ENCODE results near the gene BCL11B.
A peak's percentile ranks its signal among the peaks of the same experiment; 100 is the strongest.

Gene BCL11B

DNA sequence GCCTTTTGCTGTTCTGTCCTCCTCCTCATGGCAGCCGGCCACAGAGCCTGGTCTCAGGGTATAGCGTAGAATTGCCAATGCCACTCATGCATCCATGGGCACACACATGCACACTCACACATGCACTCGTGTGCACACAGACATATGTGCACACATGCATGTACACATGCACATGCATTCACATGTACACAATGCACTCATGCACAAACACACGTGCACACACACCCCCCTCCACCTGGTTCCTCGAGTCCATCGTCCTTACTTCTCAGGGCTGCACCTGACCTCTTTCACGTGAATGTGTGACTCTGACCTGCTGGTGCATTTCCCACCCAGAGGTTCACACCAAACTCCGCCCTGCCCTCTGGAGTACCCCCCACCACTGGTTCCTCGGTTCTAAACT lies 60.6 kb downstream of the BCL11B start:
- peak overlapping the region; percentile 64 for H3K4me3 Mint-ChIP-seq

DNA sequence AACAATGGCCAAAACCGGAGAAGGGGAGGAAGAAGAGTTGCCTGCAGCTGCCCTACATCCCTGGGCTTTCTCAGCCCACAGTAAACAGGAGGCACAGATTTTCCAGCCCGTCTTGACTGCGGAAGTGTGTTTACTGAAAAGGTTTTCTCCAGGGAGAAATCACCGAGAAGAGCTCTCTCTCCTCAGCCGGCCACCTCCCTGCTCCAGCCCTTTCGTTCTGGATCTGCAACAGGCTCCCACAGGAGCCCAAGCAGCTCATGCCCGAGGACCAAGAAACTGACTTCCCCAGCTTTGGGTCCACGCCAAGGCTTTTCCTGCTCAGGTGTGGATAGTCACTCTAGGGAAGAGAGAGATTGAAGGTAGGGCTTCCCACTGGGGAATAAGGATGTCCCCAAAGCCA lies 61.7 kb downstream of the BCL11B start:
- Mint-ChIP-seq H3K4me1 (peaks cover 99% of the 10 kb centered on the region), H3K27ac (ENCODE audit: low read depth) (peak overlapping the region; percentile 94), H3K9me3 (no peaks in the 10 kb centered on the region), H3K36me3 (ENCODE audit: insufficient read depth) (peaks cover 52% of the 10 kb centered on the region), H3K27me3 (no peaks in the 10 kb centered on the region), H3K4me3 (peak overlapping the region; percentile 64)
- ATAC-seq (replicated peaks; ENCODE audit: extremely low read depth, poor library complexity, severe bottlenecking) (no peak), DNase-seq (ENCODE audit: low spot score in 2 of 2) (no peak)

More for the DNA sequence above, 60.6 kb downstream of the BCL11B start:
- ATAC-seq (replicated peaks; ENCODE audit: extremely low read depth, poor library complexity, severe bottlenecking) = no peak
- H3K27ac Mint-ChIP-seq (ENCODE audit: low read depth) = peak overlapping the region; percentile 92
- H3K9me3 Mint-ChIP-seq = no peaks in the 10 kb centered on the region
- H3K36me3 Mint-ChIP-seq (ENCODE audit: insufficient read depth) = peaks cover 47% of the 10 kb centered on the region
- DNase-seq (ENCODE audit: low spot score in 2 of 2) = no peak
- peaks cover 98% of the 10 kb centered on the region for H3K4me1 Mint-ChIP-seq
- no peaks in the 10 kb centered on the region for H3K27me3 Mint-ChIP-seq

DNA sequence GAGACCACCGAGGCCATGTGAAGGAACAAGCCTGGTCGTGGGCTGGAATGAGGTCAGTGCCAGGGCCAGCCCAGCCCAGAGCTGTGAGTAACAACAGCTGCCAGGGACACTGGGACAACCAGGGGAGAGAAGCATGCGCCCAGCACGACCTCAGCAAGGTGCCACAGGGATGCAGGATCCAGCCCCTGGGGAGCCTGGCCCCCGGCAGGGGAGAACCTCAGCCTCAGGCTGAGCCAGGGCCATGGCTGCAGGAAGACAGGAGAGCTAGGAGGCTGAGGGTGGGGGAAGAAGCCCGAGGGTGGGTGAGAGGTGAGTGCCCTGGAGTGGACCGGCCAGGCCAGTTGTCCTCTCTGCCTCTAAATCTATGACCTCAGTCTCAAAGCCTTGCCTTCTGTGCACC lies 62.6 kb downstream of the BCL11B start:
- peak overlapping the region; percentile 94 for H3K27ac Mint-ChIP-seq (ENCODE audit: low read depth)
- no peak for DNase-seq (ENCODE audit: low spot score in 2 of 2)
- no peaks in the 10 kb centered on the region for H3K9me3 Mint-ChIP-seq
- H3K27me3 Mint-ChIP-seq = no peaks in the 10 kb centered on the region
- peaks cover 56% of the 10 kb centered on the region for H3K36me3 Mint-ChIP-seq (ENCODE audit: insufficient read depth)
- peaks cover 100% of the 10 kb centered on the region for H3K4me1 Mint-ChIP-seq
- no peak for ATAC-seq (replicated peaks; ENCODE audit: extremely low read depth, poor library complexity, severe bottlenecking)
- H3K4me3 Mint-ChIP-seq = peak overlapping the region; percentile 64

DNA sequence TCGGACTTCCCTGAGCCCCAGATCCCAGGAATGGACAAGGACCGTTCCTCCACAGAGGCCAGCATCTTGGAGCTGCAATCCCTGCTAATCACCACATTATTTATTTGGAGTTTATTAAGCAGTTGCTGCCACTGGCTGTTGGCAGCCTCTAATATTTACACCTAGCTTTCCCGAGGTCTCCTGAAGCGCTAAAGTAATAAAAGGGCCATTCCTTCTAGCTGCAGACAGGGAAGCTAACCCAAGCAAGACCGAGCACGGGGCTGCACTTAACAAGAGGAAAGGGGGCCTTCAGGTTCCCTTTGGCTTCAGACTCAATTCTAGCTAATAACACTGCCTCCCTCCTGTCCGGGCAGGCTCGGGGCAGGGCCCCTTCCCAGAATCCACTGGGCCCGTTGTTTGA lies 63.7 kb downstream of the BCL11B start:
- Mint-ChIP-seq H3K4me3 (peak overlapping the region; percentile 64), H3K4me1 (peaks cover 100% of the 10 kb centered on the region), H3K9me3 (no peaks in the 10 kb centered on the region), H3K27ac (ENCODE audit: low read depth) (peak overlapping the region; percentile 94), H3K27me3 (no peaks in the 10 kb centered on the region), H3K36me3 (ENCODE audit: insufficient read depth) (peaks cover 54% of the 10 kb centered on the region)
- no peak for ATAC-seq (replicated peaks; ENCODE audit: extremely low read depth, poor library complexity, severe bottlenecking)
- no peak for DNase-seq (ENCODE audit: low spot score in 2 of 2)

GRCh38 chr14:99207456-99207855 lies 64.5 kb downstream of the BCL11B start:
- peak overlapping the region; percentile 64 for H3K4me3 Mint-ChIP-seq
- H3K27ac Mint-ChIP-seq (ENCODE audit: low read depth) = peak overlapping the region; percentile 94
- peaks cover 100% of the 10 kb centered on the region for H3K4me1 Mint-ChIP-seq
- H3K9me3 Mint-ChIP-seq = no peaks in the 10 kb centered on the region
- no peak for ATAC-seq (replicated peaks; ENCODE audit: extremely low read depth, poor library complexity, severe bottlenecking)
- no peak for DNase-seq (ENCODE audit: low spot score in 2 of 2)
- peaks cover 51% of the 10 kb centered on the region for H3K36me3 Mint-ChIP-seq (ENCODE audit: insufficient read depth)
- H3K27me3 Mint-ChIP-seq = no peaks in the 10 kb centered on the region

DNA sequence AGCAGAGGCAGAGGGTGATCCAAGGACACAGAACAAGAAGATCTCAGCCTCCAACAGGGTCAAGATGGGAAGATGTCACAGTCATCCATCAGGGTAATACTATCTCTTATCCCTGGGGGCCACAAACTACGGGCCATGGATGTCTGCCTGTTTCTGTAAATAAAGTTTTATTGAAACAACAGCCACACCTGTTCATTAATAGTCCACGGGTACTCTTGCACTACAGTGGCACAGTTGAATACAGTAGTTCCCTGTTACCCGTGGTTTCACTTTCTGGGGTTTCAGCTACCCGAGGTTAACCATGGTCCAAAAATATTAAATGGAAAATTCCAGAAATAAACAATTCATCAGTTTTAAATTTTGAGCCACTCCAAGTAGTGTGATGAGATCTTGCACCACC lies 65.9 kb downstream of the BCL11B start:
- DNase-seq (ENCODE audit: low spot score in 2 of 2) = no peak

DNA sequence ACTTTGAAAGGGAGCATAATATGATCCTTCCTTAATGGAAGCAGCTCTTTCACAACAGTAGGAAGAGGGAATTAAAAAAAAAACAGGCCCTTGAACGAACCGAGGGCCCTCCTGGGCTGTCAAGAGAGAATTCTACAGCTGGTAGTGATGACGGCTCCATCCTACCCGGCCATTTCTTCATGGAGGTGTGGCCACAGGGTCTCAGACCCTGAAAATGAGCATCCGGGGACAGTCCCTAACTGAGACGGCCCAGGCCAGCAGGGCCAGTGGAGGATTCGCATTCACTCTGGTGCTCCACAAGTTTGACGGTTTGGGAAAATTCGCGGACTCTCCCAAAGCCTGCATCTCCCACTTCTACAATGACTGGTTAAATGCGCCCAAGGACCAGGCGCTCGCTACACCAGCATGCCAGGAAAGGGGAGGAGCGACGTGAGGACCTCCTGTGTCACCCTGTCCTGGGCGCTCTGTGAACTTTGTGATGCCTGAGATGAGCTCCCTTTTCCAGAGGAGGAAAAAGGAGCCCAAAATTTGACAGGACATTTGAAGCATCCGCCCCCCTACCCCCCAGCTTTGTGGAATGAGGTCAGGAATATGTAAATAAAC lies 66.8 kb downstream of the BCL11B start:
- Mint-ChIP-seq H3K9me3 (no peaks in the 10 kb centered on the region), H3K4me1 (peaks cover 98% of the 10 kb centered on the region), H3K27me3 (no peaks in the 10 kb centered on the region), H3K36me3 (ENCODE audit: insufficient read depth) (peaks cover 46% of the 10 kb centered on the region), H3K27ac (ENCODE audit: low read depth) (peak overlapping the region; percentile 94), H3K4me3 (peak overlapping the region; percentile 64)
- ATAC-seq (replicated peaks; ENCODE audit: extremely low read depth, poor library complexity, severe bottlenecking) = no peak
- DNase-seq (ENCODE audit: low spot score in 2 of 2) = no peak

More for the DNA sequence above, 65.9 kb downstream of the BCL11B start:
- Mint-ChIP-seq H3K4me1 (peaks cover 100% of the 10 kb centered on the region), H3K27ac (ENCODE audit: low read depth) (peak overlapping the region; percentile 94), H3K9me3 (no peaks in the 10 kb centered on the region), H3K27me3 (no peaks in the 10 kb centered on the region), H3K4me3 (peak overlapping the region; percentile 64), H3K36me3 (ENCODE audit: insufficient read depth) (peaks cover 46% of the 10 kb centered on the region)
- no peak for ATAC-seq (replicated peaks; ENCODE audit: extremely low read depth, poor library complexity, severe bottlenecking)

DNA sequence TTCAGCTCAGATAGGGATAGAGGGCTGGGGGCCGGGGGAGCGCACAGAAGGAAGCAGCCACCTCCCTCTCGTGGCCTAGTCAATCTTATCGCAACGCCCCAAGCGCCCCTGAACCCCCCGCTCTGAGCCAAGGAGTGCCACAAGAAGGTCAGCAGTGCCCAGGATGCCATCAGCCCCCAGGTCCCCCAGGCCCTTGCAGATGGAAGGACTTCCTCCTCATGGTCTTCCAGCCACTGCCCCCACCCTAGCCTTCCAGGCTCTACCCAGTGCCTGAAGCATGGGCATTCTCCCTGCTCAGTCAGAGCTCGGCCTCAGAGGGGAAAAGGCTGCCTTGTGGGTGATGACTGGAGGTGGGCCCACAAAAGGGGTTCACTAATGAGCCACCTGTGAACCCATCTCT lies 68.2 kb downstream of the BCL11B start:
- ATAC-seq (replicated peaks; ENCODE audit: extremely low read depth, poor library complexity, severe bottlenecking) (no peak), DNase-seq (ENCODE audit: low spot score in 2 of 2) (no peak)
- Mint-ChIP-seq H3K4me1 (peaks cover 98% of the 10 kb centered on the region), H3K27me3 (no peaks in the 10 kb centered on the region), H3K9me3 (no peaks in the 10 kb centered on the region), H3K4me3 (peak overlapping the region; percentile 64), H3K27ac (ENCODE audit: low read depth) (peak overlapping the region; percentile 94), H3K36me3 (ENCODE audit: insufficient read depth) (peaks cover 50% of the 10 kb centered on the region)

- peak overlapping the region; percentile 94 for H3K27ac Mint-ChIP-seq (ENCODE audit: low read depth)
Observed at GRCh38 chr14:99203080-99203479, 68.9 kb downstream of the BCL11B start.

GRCh38 chr14:99202516-99202915 lies 69.5 kb downstream of the BCL11B start:
- ATAC-seq (replicated peaks; ENCODE audit: extremely low read depth, poor library complexity, severe bottlenecking) = no peak
- H3K27me3 Mint-ChIP-seq = no peaks in the 10 kb centered on the region
- DNase-seq (ENCODE audit: low spot score in 2 of 2) = no peak
- H3K27ac Mint-ChIP-seq (ENCODE audit: low read depth) = peak overlapping the region; percentile 94
- peaks cover 95% of the 10 kb centered on the region for H3K4me1 Mint-ChIP-seq
- peak overlapping the region; percentile 66 for H3K4me3 Mint-ChIP-seq
- H3K36me3 Mint-ChIP-seq (ENCODE audit: insufficient read depth) = peaks cover 60% of the 10 kb centered on the region
- H3K9me3 Mint-ChIP-seq = no peaks in the 10 kb centered on the region

More at GRCh38 chr14:99203080-99203479, 68.9 kb downstream of the BCL11B start:
- DNase-seq (ENCODE audit: low spot score in 2 of 2) (no peak), ATAC-seq (replicated peaks; ENCODE audit: extremely low read depth, poor library complexity, severe bottlenecking) (no peak)
- peak overlapping the region; percentile 66 for H3K4me3 Mint-ChIP-seq
- H3K4me1 Mint-ChIP-seq = peaks cover 97% of the 10 kb centered on the region
- H3K36me3 Mint-ChIP-seq (ENCODE audit: insufficient read depth) = peaks cover 57% of the 10 kb centered on the region
- H3K9me3 Mint-ChIP-seq = no peaks in the 10 kb centered on the region
- H3K27me3 Mint-ChIP-seq = no peaks in the 10 kb centered on the region

DNA sequence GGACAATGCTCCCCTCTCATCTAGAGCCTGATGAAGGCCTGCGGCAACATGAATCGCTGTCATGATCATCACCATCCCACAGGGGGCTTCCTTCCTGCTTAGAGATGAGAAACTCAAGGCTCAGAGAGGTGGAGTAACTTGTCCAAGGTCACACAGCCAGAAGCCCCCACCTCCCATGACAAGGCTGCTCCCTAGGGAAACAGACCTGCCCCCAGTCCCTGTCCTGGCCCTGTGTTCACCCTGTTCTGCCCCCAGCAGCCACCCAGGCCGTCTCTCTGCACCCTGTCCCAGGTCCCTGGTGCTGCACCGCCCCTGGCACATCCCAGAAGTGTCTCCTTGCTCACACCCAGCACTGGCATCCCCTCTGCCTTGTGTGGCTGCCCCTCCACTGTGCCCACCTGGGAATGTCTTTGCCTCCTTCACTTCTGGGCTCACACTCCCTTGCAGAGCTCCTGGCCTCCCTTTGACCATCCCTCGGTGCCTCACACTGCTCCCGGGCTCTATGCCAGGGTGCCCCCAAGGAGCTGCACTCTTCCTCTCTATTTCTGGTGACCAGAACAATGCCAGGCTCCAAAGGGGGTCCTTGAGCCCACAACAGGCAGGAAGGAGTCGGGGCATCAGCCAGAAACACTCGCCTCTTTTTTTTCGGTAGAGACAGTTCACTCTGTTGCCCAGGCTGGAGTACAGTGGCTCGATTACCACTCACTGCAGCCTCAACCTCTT lies 70.5 kb downstream of the BCL11B start:
- no peaks in the 10 kb centered on the region for H3K9me3 Mint-ChIP-seq
- H3K4me1 Mint-ChIP-seq = peaks cover 93% of the 10 kb centered on the region
- DNase-seq (ENCODE audit: low spot score in 2 of 2) (no peak), ATAC-seq (replicated peaks; ENCODE audit: extremely low read depth, poor library complexity, severe bottlenecking) (no peak)
- H3K4me3 Mint-ChIP-seq = peak overlapping the region; percentile 66
- no peaks in the 10 kb centered on the region for H3K27me3 Mint-ChIP-seq
- peaks cover 61% of the 10 kb centered on the region for H3K36me3 Mint-ChIP-seq (ENCODE audit: insufficient read depth)
- peak overlapping the region; percentile 94 for H3K27ac Mint-ChIP-seq (ENCODE audit: low read depth)

DNA sequence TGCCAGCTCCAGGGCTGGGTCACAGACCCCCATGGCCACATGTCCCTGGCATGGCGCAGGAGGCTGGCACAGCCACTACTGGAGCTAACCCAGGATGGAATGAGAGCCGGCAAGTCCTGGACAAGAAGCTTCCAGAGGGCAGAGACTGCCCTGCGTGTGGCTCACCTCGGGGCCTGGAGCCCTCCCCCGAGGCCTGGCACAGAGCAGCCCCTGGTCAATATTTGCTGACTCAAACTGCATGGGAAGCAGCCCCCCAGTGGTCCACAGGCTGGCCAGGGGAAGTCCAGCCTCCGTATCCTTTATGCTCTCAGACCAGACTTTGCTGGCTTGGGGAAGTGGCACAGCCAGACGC lies 71.4 kb downstream of the BCL11B start:
- no peak for DNase-seq (ENCODE audit: low spot score in 2 of 2)
- ATAC-seq (replicated peaks; ENCODE audit: extremely low read depth, poor library complexity, severe bottlenecking) = no peak
- peaks cover 92% of the 10 kb centered on the region for H3K4me1 Mint-ChIP-seq
- peak overlapping the region; percentile 66 for H3K4me3 Mint-ChIP-seq
- no peaks in the 10 kb centered on the region for H3K27me3 Mint-ChIP-seq
- H3K27ac Mint-ChIP-seq (ENCODE audit: low read depth) = no peak overlapping the region
- peaks cover 60% of the 10 kb centered on the region for H3K36me3 Mint-ChIP-seq (ENCODE audit: insufficient read depth)
- H3K9me3 Mint-ChIP-seq = no peaks in the 10 kb centered on the region

Measured in central memory CD8-positive, alpha-beta T cell (primary cell).